Esophagus muscularis mucosa (tissue), 4 donors: ENCODE results near the gene CR1L. TPM values are rescaled to one million over a fixed set of nuclear protein-coding genes. Genes with fewer than 3 reads are reported as not detected.

Experiments
- DNase-seq: peaks from one replicate; pipeline ENCODE4 v3.0.0-alpha.2; 2017; ENCODE audit errors: extremely low spot score
- H3K27ac ChIP-seq, 4 donors: fragments of 200-600 bp; sonication (generic); replicated peaks in 1 of 4; 1 replicate in 3 of 4; 2 replicates in 1 of 4; pipeline ENCODE4 v1.5.1; 2016 to 2019; ENCODE audit warnings: mild to moderate bottlenecking in 1 of 4
- H3K27me3 ChIP-seq, 4 donors: fragments of 200-600 bp; sonication (generic); one replicate each; pipeline versions ENCODE4 v1.5.1 to v1.6.0; 2016 to 2019
- H3K36me3 ChIP-seq, 4 donors: fragments of 200-600 bp; sonication (generic); one replicate each; pipeline ENCODE4 v1.5.1; 2016 to 2019
- H3K4me1 ChIP-seq, 4 donors: fragments of 200-600 bp; sonication (generic); one replicate each; pipeline ENCODE4 v1.5.1; 2016 to 2019
- H3K4me3 ChIP-seq, 4 donors: fragments of 200-600 bp; sonication (generic); 1 replicate in 2 of 4; 2 replicates in 2 of 4; pipeline ENCODE4 v1.5.1; 2016 to 2019; ENCODE audit warnings: mild to moderate bottlenecking in 4 of 4, moderate library complexity in 1 of 4
- H3K9me3 ChIP-seq, 4 donors: fragments of 200-600 bp; sonication (generic); 1 replicate in 3 of 4; 2 replicates in 1 of 4; pipeline ENCODE4 v1.5.1; 2016 to 2019
- CTCF ChIP-seq, 3 experiments: fragments of 200-600 bp in 2 of 3; fragments of 450-650 bp in 1 of 3; sonication (generic) in 2 of 3; IDR thresholded peaks; one replicate each; pipeline ENCODE4 v1.5.1; 2017 to 2019; ENCODE audit warnings: antibody characterized with exemption in 3 of 3, mild to moderate bottlenecking in 2 of 3, moderate library complexity in 1 of 3
- EP300 ChIP-seq: sonication (generic); formaldehyde crosslinking; IDR thresholded peaks from one replicate; pipeline ENCODE4 v1.6.1; 2017; ENCODE audit warnings: antibody characterized with exemption
- POLR2A ChIP-seq: fragments of 450-650 bp; IDR thresholded peaks from one replicate; pipeline ENCODE4 v1.6.1; 2017; ENCODE audit warnings: antibody characterized with exemption, moderate library complexity, mild to moderate bottlenecking, low read depth
- POLR2AphosphoS5 ChIP-seq, 2 donors: sonication (generic); formaldehyde crosslinking; IDR thresholded peaks; one replicate each; pipeline ENCODE4 v1.6.1; 2017; ENCODE audit warnings: antibody characterized with exemption in 2 of 2
- WGBS: methylation state at CpG from one replicate; pipeline ENCODE4 v1.1.5; 2018; 5-methylcytosine and 5-hydroxymethylcytosine counted together
- intact Hi-C: fragments of 100-400 bp; cut with DNase I; formaldehyde crosslinking; loops from one replicate; pipeline ENCODE4 v1.15.1; 2023
- total RNA-seq, 4 donors: library from RNA; depleted of rRNA; stranded (reverse); fragments of >200 nt; gene quantifications; one replicate each; pipeline versions ENCODE4 v1.1.0 to v1.2.1, GENCODE V29; 2016

The CR1L gene
- total RNA-seq, 4 donors from 2014 or later = not detected

GRCh38 chr1:207644166-207644851 lies 624 bp upstream of the CR1L start:
- intact Hi-C loops = no loop called here
- TF ChIP-seq POLR2AphosphoS5 (IDR thresholded peaks at IDR 0.05) (no peak), POLR2A (no peak), EP300 (no peak), CTCF (IDR thresholded peaks at IDR 0.05) (no peak)
- no peaks in the 10 kb centered on the region for H3K36me3 ChIP-seq

GRCh38 chr1:207645635-207646081 lies 725 bp downstream of the CR1L start:
- intact Hi-C loops = no loop called here
- H3K4me3 ChIP-seq = peak overlapping the region; percentile 54 to 63 (median 63)

More at GRCh38 chr1:207644166-207644851, 624 bp upstream of the CR1L start:
- Histone ChIP-seq H3K4me1 (peaks cover 8 to 17% (median 16%) of the 10 kb centered on the region in 4 donors), H3K27ac (no peak overlapping the region), H3K9me3 (no peaks in the 10 kb centered on the region), H3K4me3 (peak overlapping the region; percentile 54 to 63 (median 63)), H3K27me3 (peaks cover 0 to 10% (median 0%) of the 10 kb centered on the region in 4 donors)
- DNase-seq = peak; percentile 31
- 25% methylated on average over 8 of the region's 9 CpGs for WGBS

GRCh38 chr1:207646171-207646570 lies 1.2 kb downstream of the CR1L start:
- Histone ChIP-seq H3K4me1 (peaks cover 8 to 17% (median 16%) of the 10 kb centered on the region in 4 donors), H3K27me3 (no peaks in the 10 kb centered on the region), H3K4me3 (no peak overlapping the region), H3K27ac (no peak overlapping the region), H3K9me3 (no peaks in the 10 kb centered on the region), H3K36me3 (no peaks in the 10 kb centered on the region)
- peak; percentile 34 for DNase-seq
- TF ChIP-seq POLR2A (no peak), CTCF (IDR thresholded peaks at IDR 0.05) (no peak), POLR2AphosphoS5 (IDR thresholded peaks at IDR 0.05) (no peak)
- intact Hi-C loops = no loop called here

More at GRCh38 chr1:207645635-207646081, 725 bp downstream of the CR1L start:
- H3K4me1 ChIP-seq = peaks cover 8 to 17% (median 16%) of the 10 kb centered on the region in 4 donors
- WGBS = 86% methylated on average over 14 of the region's 17 CpGs
- DNase-seq = peak; percentile 86
- TF ChIP-seq POLR2A = no peak
- no peak for TF ChIP-seq CTCF (IDR thresholded peaks at IDR 0.05)
- no peak for TF ChIP-seq EP300
- TF ChIP-seq POLR2AphosphoS5 (IDR thresholded peaks at IDR 0.05) = no peak
- no peaks in the 10 kb centered on the region for H3K36me3 ChIP-seq
- no peak overlapping the region for H3K27ac ChIP-seq
- no peaks in the 10 kb centered on the region for H3K27me3 ChIP-seq
- no peaks in the 10 kb centered on the region for H3K9me3 ChIP-seq

- DNase-seq = peak; percentile 29
- Histone ChIP-seq H3K4me3 (no peak overlapping the region), H3K9me3 (no peaks in the 10 kb centered on the region), H3K36me3 (no peaks in the 10 kb centered on the region), H3K27ac (no peak overlapping the region), H3K4me1 (peaks cover 8 to 17% (median 16%) of the 10 kb centered on the region in 4 donors), H3K27me3 (no peaks in the 10 kb centered on the region)
- WGBS = 71% methylated on average over 4 of the region's 4 CpGs
- TF ChIP-seq POLR2AphosphoS5 (IDR thresholded peaks at IDR 0.05) (no peak), EP300 (no peak), POLR2A (no peak), CTCF (IDR thresholded peaks at IDR 0.05) (no peak)
- intact Hi-C loops = no loop called here
Measured at GRCh38 chr1:207646944-207647579, 2.1 kb downstream of the CR1L start.
